ENCODE data around the gene CCDC24.

Gene CCDC24

DNA sequence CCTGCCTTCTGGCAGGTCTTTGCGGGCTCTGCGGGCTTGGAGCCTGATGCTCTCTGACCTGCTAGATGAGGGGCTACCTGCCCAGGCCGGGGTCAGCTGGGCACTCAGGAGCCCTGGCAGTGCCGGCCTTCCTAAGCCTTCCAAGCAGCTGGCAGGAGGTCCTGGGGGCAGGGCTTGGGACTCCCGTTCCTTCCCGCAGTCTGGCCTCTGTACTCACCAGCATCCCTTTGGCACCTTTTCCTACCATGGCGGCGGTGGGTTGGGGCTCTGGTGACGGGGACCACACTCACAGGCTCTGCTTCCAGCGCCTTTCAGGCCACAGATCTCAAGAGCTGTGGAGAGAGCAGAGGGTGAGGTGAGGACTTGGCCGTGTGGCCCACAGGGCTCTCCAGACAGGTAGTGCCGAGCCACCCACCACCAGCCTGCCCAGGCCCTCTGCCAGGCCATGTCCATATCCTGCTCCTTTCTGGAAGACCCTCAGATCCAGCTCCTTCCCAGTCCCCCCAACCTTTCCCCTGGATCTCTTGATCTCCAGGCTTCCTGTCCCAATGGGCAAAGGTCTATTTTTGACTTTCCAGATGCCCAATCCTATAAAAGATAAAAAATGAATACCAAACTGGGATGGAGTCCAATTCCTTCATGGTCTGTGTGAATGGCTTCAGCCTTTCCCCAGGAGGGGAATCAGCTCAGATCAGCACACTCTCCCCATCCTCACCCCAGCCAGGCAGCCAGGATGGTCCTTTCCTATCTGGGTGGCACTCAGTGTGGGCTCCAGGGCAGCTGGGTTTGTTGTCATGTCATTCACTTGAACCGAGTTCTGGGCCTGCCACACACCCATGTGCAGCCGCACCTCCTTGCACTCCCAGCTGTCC, 32.9 kb downstream of the CCDC24 start:
- DNase-seq (ENCODE audit: low spot score): no peak

DNA sequence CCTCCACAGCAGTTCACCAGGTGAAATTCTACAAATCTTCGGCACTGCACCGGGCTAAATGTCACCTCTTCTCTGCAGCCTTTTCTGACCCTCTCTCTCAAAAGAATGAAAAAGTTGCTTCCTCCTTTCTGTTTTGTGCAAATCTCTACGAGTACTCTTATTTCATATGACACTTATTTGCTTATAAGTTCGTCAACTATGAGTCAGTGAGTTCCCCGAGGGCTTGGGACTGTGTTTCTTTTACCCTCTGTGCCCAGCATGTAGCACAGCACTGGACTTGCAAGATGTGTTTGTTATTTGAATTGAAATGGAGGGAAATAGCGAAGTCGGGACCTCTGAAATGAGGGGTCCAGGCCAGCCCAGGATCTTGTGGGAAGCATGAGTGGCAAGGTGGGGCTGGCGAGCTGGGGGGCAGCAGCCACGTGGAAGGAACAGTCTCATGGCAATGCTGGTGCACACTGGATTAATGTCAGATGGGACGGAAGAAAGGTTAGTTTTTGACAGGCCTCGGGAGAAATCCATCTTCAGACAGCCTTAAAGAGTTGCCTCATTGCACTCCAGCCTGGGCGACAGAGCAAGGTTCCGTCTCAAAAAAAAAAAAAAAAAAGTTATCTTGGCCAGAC, 33.6 kb downstream of the CCDC24 start:
- DNase-seq (ENCODE audit: low spot score): no peak

DNA sequence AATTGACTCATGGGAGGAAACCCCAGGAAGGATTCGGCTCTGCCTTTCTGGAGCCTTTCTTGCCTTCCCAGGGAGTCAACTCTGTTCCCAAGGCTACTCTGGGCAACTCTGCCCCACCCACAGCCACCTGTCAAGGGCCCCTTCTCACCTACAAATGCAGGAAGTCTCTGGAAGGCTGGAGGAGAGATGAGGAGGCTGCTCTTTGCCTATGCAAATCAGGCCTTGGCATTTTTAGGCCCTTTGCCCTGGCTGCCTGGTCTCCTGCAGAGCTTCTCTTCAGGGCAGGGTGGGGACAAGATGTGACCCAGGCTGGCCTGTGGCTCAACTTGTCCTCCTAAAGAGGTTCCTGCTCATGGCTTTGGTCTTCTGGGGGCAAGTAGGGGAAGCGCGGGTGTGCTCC, 34.4 kb downstream of the CCDC24 start:
- no peak for DNase-seq (ENCODE audit: low spot score)

DNA sequence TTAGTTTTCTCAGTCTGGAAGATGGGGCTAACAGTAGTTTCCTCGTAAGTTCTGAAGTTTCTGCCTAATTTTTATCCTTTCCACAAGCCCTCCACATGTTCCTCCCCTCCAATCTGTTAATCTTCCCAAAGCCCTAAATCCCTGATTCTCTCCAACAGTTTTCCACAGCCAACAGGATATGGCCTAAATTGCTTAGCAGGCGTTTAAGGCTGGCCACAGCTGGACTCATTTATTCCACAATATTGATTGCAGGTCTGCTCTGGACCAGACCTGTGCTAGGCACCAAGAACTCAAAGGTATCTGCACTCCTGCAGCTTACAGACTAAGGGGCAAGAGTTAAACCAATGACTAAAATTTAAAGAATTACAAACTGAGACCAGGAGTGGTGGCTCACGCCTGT, 35.9 kb downstream of the CCDC24 start:
- no peak for DNase-seq (ENCODE audit: low spot score)

DNA sequence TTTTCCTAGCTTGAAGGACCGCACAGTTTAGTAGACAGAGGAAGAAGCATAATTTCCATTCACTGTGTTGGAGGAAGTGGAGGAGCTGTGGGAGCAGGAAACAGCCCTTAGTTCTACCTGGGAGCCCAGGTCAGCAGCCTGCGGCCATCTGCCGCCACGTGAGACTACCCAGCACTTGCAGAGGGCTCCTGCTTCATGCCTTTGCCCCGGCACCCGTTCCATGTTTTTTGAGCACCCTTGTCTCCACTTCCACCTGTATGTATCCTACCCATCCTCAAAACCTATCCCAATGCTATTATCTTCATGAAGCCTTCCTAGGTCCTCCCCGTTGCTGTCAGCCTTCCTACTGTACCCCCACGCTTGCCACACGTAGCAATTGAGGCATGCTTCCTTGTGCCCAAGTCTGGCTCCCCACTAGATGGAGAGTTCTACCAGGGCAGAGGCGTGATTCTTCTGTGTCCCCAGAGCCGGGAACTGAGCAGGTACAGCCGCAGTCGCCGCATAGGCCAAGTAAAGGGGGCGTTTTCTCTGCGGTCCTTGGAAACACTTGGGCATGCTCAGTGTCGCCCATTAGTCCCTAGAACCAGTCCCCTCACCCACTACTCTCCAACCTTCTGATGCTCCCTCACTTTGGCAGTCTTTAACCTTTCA, 38.0 kb downstream of the CCDC24 start:
- peak; percentile 20 for DNase-seq (ENCODE audit: low spot score)

DNA sequence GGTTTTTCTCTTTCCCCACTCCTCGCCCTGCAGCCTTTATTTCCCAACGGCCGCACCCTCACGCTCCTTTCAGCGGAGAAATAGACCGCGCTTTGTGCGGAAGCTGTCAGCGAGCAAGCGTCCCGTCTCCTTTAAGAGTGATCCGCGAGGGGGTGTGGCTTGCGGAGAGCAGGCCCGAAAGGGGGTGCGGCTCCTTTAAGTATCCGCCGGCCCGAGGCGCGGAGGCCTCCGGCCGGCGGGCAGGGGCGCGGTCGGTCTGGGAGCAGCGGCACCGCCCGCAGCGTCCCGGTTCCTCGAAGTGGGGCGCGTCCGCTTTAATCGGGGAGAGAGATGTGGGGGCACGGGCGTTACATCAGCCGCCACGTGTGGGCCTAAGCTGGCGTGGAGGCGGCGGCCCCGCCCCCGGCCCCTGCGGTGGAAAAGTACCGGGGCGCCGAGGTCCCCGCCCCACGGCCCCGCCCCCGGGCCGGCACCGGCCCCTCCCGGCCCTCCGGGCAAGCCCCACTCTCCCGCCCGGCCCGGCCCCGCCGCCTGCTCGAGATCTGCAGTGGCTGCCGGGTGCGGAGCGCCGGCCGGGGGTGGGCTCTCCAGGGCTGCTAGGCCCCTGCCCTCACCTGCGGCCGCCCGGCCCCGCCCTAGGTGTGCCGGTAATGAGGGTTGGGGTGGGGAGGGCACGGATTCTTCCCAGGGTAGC, 38.7 kb downstream of the CCDC24 start:
- peak; percentile 88 for DNase-seq (ENCODE audit: low spot score)

DNA sequence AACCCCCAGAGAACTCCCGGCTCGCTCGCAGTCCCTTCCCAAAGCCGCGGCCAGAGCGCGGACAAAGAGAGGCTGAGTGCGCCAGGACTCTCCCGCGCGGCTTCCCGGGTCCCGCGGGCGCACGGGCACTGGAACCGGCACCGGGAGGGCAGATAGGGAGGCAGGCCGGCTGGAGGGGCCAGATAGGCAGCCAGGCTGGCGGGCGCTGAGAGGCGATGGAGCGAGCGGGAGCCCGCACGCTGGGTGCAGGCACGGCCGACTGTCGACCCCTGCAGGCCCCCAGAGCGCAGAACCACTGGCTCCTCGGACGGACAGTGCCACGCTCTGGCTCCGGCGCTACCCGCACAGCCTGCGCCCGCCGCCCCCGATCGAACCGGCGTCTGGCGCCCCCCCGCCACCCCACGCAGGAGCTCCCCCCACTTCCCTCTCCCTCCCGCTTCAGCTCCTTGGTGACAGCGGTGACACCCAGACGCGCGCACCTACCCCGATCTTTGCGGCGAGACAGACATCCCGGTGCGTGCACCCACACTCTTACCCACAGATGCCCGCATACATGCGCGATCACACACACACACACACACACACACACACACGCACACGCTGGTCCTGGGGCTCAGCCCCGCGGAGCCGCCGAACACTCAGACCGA, 39.3 kb downstream of the CCDC24 start:
- DNase-seq (ENCODE audit: low spot score): peak; percentile 12

DNA sequence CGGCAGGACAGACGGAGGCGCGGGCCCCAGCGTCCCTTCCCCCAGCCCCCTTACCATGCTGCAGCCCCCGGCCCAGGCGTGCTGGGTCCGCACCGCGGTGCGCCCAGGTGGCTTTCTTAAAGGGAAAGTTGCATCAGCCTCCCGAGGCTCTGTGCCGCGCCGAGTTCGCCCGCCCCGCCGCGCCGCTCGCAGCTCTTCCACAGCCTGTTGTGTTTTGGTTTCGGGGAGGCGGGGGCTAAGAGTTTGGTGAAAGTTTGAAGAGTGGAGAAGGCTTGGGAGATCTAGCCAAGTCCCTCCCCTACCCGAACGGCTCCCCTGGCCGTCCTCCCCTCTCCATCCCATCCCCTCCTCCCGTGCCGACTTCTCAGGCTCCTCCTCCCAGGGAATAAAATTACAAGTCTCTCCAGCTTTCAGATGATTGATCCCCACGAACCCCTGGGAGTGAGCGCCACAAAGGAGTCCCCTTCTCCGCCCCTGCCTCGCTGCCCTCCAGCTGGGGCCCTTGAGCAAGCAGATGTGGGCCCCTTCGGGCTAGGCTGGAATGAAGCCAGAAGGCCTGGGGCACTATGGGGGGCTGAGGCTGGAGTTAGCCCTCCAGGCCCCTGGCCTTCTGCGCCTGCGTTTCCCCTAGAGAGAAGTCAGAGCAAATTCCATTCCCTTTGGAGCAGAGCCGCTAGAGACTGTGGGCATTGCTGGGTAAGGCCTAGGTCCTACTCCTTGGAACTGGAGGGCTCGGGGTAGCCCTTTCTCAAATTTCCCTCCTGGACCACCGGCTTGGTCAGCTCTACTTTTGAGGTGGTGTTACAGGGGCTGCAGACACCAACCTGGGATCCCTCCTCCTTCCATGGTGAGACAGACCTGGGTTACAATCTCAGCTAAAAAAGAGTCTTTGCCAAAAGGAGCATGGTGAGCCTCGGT, 40.1 kb downstream of the CCDC24 start, which contains the start of gene SLC6A9:
Gene SLC6A9, minus strand, starts transcription at position 211 of the 918 bp plus-strand sequence. CDS start 7,185 bp downstream, outside the sequence.
- peak; percentile 24 for DNase-seq (ENCODE audit: low spot score)

DNA sequence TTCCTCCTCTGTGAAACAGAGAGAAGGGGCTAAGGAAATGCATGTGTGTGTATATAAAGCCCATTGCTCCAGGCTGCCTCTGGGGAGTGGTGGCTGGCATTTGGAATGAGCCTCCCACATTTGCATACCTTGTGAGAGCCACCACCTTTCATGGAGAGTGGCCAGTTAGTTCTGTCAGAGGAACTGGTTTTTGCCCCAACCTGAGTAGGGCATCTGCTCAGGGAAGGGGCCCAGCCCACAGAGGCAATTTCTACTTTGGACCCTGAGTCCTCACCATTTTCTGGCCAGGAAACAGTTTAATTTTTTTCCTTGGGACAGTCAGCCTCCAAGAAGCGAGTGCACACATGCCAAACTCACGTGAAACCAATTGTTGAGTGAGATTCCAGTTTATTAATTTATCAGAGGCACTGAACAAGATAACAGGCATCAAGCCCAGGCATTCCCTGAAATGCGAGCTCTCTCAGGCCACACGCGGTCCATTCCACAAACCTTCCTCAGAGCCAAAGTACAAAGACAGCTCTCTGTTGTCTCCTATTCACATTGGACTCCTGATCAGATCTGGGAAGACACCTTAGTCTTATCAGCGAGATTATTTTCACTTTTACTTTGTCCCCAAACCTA, 40.9 kb downstream of the CCDC24 start:
- no peak for DNase-seq (ENCODE audit: low spot score)

DNA sequence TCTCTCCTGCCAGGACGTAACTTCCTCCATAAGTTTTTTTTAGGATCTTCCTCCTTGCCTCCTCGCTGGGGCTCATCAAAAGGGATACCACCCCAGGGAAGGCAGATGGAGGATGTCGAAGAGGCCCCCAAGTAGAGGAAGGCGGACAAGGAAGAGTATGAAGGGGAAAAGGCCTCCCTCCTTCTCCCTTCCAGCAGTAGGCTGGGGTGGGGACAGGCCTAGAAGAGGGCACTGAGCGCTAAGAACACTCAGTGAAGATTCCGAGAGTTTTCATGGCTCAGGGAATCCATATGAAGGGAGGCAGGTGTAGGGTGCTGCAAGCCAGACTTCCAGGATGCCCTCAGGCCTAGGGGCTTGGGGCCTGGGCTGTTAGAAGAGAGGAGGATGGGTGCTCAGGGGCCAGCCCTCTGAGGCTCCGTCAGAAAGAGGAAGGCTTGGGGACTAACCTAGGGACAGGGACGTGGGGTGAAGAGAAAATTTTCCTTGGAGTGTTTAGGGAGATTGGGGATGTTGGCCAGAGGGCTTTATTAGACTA, 41.7 kb downstream of the CCDC24 start:
- no peak for DNase-seq (ENCODE audit: low spot score)

DNA sequence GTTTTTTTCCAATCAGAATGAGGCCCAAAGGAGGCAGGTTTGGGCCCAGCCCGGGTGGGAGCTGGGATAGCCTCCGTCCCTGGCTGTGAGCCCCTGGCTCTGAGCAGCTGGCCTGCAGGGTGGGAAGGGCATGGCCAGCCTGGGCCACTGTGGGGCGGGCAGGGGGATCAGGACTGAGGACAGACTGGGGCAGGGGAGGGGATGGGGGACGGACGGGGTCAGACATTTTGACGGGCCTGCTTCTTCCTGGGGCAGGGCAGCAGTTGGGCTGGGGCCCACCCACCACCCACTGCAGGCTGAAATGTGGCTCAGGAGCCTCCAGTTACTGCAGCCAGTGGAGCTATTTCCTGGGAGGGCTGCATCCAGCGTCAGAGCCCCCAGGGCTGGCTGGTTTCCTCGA, 42.4 kb downstream of the CCDC24 start:
- no peak for DNase-seq (ENCODE audit: low spot score)

DNA sequence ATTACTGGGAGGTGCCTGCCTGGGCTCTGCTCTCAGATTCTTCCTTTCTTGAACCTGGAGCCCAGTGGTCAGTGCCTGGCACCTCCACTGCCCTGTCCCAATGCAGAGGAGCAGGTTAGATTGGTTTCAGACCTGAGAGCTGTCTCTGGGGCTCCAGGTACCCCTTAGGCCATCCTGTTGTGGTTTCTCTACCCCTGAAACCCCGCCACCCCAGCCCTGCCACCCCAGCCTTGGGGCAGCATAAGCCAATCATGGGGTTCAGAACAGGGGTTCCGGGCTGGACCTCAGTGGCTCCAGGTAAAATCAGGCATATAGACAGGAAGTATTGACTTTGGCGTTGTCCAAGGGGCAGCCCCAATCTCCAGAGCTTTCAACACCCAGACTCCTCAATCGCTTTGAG, 43.0 kb downstream of the CCDC24 start:
- DNase-seq (ENCODE audit: low spot score): no peak

DNA sequence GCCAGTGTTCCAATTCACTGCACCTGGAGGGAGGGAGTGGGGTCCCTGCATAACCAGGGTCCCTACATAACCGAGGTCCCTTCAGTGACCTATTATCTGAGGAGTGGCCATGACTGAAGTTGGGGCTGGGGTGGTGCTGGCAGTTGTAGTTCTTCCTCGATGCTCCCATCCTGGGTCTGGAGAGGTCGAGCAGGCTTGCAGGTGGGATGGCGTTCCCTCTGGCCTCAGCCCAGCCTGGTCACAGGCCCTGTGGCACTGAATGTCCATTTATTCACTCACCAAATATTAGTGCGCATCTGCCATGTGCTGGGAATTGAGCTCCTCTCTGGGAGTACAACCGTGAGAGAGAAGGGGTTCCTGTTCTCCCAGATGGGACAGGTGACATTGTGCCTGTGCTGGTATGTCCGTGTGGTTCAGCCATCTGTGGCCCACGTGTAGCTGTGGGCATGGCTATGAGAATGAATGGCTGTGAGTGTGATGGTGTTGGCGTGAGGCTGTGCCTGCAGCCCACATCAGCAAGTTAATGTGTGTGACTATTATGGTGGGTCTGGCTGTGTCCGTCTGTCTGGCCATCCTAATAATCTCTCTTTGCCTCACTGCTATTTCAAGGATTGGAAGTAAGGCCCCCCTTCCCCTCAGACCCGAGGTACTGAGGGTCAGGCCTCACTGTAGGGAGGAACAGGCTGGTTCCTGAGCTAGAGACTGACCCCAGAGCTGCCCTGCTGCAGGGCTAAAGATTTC, 43.7 kb downstream of the CCDC24 start:
- DNase-seq (ENCODE audit: low spot score): no peak

DNA sequence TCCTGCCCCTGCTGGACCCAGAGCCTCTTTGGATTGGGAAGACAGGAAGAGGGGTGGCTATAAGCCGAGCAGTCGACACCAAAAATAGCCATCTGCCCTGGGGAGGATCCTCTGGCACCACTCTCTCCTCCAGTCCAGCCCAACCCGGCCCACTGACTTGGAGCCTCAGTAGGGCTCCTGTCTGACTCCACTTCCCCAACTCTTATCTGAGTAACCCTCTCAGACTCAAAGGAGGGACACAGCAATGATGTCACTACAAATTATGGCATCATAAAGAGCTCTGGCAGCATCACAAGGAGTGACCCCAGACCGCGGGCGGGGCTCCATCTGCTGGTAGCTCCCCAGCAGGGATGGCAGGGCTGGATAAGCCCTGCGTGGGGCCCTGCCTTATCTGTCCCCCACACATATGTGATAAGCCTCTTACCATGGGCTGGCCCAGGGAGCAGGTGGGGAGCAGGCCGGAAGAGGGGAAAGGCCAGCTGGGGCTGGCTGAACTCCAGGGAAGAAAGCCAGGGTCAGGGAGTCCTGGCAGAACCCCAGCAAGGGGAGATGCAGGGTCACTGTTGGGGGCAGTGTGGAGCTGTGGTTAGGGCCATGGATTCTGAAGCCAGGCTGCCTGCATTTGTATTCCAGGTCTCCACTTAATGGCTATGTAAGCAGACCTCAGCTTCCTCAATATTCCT, 44.5 kb downstream of the CCDC24 start:
- DNase-seq (ENCODE audit: low spot score): no peak

DNA sequence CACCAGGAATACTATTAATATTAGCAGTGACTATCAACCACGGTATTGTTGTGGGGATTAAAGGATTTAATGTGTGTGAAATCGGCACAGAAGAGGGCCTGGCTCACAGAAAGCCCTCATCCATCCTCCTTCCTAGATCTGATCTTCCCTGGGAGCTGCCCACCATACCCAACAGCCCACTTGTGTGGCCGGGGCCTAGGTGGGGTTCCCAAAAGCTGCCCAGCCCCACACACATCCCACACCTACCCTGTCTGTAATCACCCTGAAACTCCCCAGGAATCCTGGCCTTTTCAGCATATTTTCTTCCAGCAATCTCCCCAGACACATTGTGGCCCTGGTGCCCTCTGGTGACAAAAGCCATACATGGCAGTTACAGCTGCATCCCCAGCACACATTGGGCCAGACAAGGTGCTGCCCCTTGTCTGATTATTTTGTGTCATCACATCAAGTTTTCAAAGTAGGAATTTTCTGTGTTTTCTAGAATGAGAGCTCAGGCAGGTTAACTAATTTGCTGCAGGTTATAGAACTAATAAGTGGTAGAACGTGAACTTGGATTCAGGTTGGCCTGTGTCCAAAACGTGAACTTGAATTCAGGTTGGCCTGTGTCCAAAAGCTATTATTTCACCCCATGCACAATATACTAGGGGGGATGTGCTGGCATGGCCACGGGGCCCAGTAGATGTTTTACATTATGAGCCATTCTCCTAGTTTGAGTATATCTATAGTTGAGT, 45.2 kb downstream of the CCDC24 start:
- peak; percentile 73 for DNase-seq (ENCODE audit: low spot score)

DNA sequence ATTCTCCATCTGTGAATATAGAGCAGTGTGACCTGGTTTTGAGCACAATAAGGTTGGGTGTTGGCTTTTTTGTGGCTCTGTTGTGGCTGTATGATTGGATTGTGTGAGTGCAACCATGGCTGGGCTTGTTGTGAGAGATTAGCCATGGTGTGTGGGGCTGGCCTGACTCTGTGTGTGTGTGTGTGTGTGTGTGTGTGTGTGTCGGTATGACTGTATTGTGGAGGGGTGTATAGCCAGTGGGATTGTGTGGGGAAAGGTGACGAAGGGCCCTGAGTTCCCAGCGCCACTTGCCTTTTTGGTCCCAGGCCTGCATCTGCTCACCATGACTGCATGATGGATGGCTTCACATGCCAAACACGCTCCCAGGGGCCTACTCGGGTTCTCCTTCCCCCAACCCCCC, 45.8 kb downstream of the CCDC24 start:
- no peak for DNase-seq (ENCODE audit: low spot score)

DNA sequence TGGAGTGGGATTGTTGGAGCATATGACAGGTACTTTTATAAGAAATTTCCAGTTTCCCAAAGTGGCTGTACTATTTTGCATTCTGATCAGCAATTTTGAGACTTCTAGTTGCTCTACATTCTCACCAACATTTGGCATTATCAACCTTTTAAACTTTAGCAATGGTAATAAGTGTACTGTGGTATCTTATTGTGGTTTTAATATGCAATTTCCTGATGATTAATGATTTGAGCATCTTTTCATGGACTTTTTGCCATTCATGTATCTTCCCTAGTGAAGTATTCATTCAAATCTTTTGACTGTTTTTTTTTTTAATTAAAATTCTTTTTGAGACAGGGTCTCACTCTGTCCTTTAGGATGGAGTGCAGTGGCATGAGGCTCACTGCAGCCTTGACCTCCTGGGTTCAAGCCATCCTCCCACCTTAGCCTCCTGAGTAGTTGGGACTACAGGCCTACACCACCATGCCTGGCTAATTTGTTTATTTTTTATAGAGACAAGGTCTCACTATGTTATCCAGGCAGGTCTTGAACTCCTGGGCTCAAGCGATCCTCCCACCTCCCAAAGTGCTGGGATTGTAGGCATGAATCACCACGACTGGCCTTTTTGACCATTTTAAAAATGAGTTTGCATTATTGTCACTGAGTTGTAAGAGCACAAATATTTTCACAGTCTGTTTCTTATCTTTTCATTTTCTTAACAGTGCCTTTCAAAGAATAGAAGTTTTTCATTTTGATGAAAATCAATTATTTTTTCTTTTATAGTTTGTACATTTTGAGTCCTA, 47.7 kb downstream of the CCDC24 start:
- DNase-seq (ENCODE audit: low spot score): no peak
